Measurements from ENCODE around the gene ADISSP. TPM values are rescaled to one million over a fixed set of nuclear protein-coding genes. Genes with fewer than 3 reads are reported as not detected.

Gene ADISSP
- total and polyA plus RNA-seq, 2 experiments from 2014 or later, result 86.6 to 126 TPM

GRCh38 chr20:3760655-3761348 is 6.8 kb downstream of the ADISSP start:
- H3K4me1 Mint-ChIP-seq, result no peaks in the 10 kb centered on the region; the same call in 2 of the 3 replicates
- H3K36me3 Mint-ChIP-seq (ENCODE audit: low read depth), result peaks cover 22% of the 10 kb centered on the region

More at GRCh38 chr20:3760655-3761348, 6.8 kb downstream of the ADISSP start:
- peaks cover 11% of the 10 kb centered on the region for H3K27me3 Mint-ChIP-seq (ENCODE audit: insufficient read depth, low read depth, poor library complexity)
- Histone ChIP-seq H3K9me2 (ENCODE audit: insufficient read depth) (no peaks in the 10 kb centered on the region), H3K36me3 (ENCODE audit: insufficient read depth) (peaks cover 7% of the 10 kb centered on the region), H2AFZ (no peak overlapping the region), H3K4me3 (no peak overlapping the region), H4K20me1 (replicated peaks; ENCODE audit: insufficient read depth) (peaks cover 18% of the 10 kb centered on the region), H3K27ac (ENCODE audit: low read depth) (no peak overlapping the region), H3K4me1 (ENCODE audit: insufficient read depth) (peaks cover 10% of the 10 kb centered on the region), H3K79me2 (replicated peaks; ENCODE audit: insufficient read depth) (peaks cover 18% of the 10 kb centered on the region; the same call in 1 of the 2 replicates), H3K27me3 (ENCODE audit: insufficient read depth) (no peaks in the 10 kb centered on the region), H3F3A (replicated peaks; ENCODE audit: low read depth) (no peaks in the 10 kb centered on the region), H3K4me2 (no peak overlapping the region)
- H3K9me3 Mint-ChIP-seq, result no peaks in the 10 kb centered on the region
- H3K27ac Mint-ChIP-seq, result no peak overlapping the region; the same call in 1 of the 2 replicates
- ATAC-seq (peak; percentile 31; the same call in 2 of the 3 replicates), DNase-seq (ENCODE audit: low spot score) (no peak)
- no peak overlapping the region for H3K4me3 Mint-ChIP-seq
- no peak for TF ChIP-seq EZH2 (IDR thresholded peaks at IDR 0.05; ENCODE audit: low read depth, unreplicated experiment)
- no peak for TF ChIP-seq JUNB (IDR thresholded peaks at IDR 0.05; ENCODE audit: unreplicated experiment)
- TF ChIP-seq CREB1 (CRISPR knock-in tag; IDR thresholded peaks at IDR 0.05; ENCODE audit: low read depth), result no peak
- TF ChIP-seq EZH2phosphoT487 (IDR thresholded peaks at IDR 0.05; ENCODE audit: unreplicated experiment), result no peak
- no peak for TF ChIP-seq REST (IDR thresholded peaks at IDR 0.05; ENCODE audit: unreplicated experiment)
- TF ChIP-seq ETS1 (IDR thresholded peaks at IDR 0.05), result no peak
- TF ChIP-seq ZNF114 (CRISPR knock-in tag; IDR thresholded peaks at IDR 0.05), result no peak
- TF ChIP-seq STAT1 (IDR thresholded peaks at IDR 0.05; ENCODE audit: unreplicated experiment), result no peak
- no peak for TF ChIP-seq POLR2AphosphoS5 (IDR thresholded peaks at IDR 0.05; ENCODE audit: low read depth)

Measured in GM23338 (cell line).